ENCODE results near the gene IGSF21.

The IGSF21 gene

GRCh38 chr1:18120638-18121037 is 13.0 kb downstream of the IGSF21 start:
- DNase-seq: no peak

- DNase-seq: no peak
Measured at GRCh38 chr1:18121072-18121820, 13.6 kb downstream of the IGSF21 start.

GRCh38 chr1:18123467-18123992 is 15.9 kb downstream of the IGSF21 start:
- no peak for DNase-seq

GRCh38 chr1:18124977-18125376 is 17.4 kb downstream of the IGSF21 start:
- DNase-seq: no peak

- no peak for DNase-seq
Measured at GRCh38 chr1:18126616-18127015, 19.0 kb downstream of the IGSF21 start.

GRCh38 chr1:18128298-18128697 is 20.7 kb downstream of the IGSF21 start:
- DNase-seq: no peak

GRCh38 chr1:18130356-18130755 is 22.8 kb downstream of the IGSF21 start:
- no peak for DNase-seq

GRCh38 chr1:18132022-18132710 is 24.6 kb downstream of the IGSF21 start:
- DNase-seq: no peak

GRCh38 chr1:18132711-18133541 is 25.3 kb downstream of the IGSF21 start:
- no peak for DNase-seq

GRCh38 chr1:18134324-18135046 is 26.9 kb downstream of the IGSF21 start:
- DNase-seq: no peak

GRCh38 chr1:18137759-18138345 is 30.3 kb downstream of the IGSF21 start:
- no peak for DNase-seq

- no peak for DNase-seq
Measured at GRCh38 chr1:18139198-18139981, 31.8 kb downstream of the IGSF21 start.

GRCh38 chr1:18140411-18140810 is 32.8 kb downstream of the IGSF21 start:
- no peak for DNase-seq

GRCh38 chr1:18141661-18142060 is 34.1 kb downstream of the IGSF21 start:
- DNase-seq: no peak

- no peak for DNase-seq
Measured at GRCh38 chr1:18142471-18142870, 34.9 kb downstream of the IGSF21 start.

GRCh38 chr1:18142969-18143368 is 35.4 kb downstream of the IGSF21 start:
- DNase-seq: no peak

GRCh38 chr1:18144062-18144461 is 36.5 kb downstream of the IGSF21 start:
- DNase-seq: no peak

- no peak for DNase-seq
Measured at GRCh38 chr1:18144916-18145647, 37.5 kb downstream of the IGSF21 start.

- DNase-seq: no peak
Measured at GRCh38 chr1:18145851-18146618, 38.4 kb downstream of the IGSF21 start.

- DNase-seq: no peak
Measured at GRCh38 chr1:18146886-18147285, 39.3 kb downstream of the IGSF21 start.

All from OCI-M1 (cell line).